ENCODE data around the gene HOXD13.

HOXD13 gene

DNA sequence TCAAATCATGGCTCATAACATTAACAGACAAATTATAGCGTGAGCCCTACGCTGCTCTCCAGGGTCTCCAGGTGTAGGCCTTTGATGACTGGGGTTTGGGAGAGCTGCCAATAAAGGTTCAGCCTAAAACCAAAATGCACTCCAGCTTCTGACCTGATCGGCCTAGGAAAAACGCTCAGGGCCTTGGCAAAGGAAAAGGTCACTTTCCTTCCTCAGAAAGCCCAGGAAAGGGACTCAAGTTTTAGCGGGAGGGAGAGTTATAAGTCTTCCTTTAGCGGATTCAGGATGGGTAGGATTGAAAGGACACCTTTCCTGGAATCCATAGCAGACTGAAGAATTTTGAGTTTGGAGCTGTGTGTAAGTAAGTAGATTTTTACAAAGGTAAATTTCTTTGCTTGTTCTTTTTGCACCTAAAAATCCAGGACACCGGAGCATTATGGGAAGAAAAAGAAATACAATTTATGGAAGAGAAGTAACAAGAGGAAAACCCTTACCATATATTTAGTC lies 17.5 kb upstream of the HOXD13 start:
- H3K9ac ChIP-seq (ENCODE audit: low read depth, low read length), result no peak overlapping the region
- ATAC-seq (ENCODE audit: insufficient read depth, low read depth) (no peak), DNase-seq (no peak)
- TF ChIP-seq EZH2 (IDR thresholded peaks at IDR 0.05; ENCODE audit: borderline replicate concordance, low read depth, low read length, severe bottlenecking), result no peak
- TF ChIP-seq, protein P1, sequence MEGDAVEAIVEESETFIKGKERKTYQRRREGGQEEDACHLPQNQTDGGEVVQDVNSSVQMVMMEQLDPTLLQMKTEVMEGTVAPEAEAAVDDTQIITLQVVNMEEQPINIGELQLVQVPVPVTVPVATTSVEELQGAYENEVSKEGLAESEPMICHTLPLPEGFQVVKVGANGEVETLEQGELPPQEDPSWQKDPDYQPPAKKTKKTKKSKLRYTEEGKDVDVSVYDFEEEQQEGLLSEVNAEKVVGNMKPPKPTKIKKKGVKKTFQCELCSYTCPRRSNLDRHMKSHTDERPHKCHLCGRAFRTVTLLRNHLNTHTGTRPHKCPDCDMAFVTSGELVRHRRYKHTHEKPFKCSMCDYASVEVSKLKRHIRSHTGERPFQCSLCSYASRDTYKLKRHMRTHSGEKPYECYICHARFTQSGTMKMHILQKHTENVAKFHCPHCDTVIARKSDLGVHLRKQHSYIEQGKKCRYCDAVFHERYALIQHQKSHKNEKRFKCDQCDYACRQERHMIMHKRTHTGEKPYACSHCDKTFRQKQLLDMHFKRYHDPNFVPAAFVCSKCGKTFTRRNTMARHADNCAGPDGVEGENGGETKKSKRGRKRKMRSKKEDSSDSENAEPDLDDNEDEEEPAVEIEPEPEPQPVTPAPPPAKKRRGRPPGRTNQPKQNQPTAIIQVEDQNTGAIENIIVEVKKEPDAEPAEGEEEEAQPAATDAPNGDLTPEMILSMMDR (IDR thresholded peaks at IDR 0.05; ENCODE audit: borderline replicate concordance, extremely low read depth, low read length, poor library complexity, severe bottlenecking), result no peak
- no peak overlapping the region for H3K27ac ChIP-seq (ENCODE audit: low read length)
- H3K9me3 ChIP-seq (ENCODE audit: insufficient read depth, low read length, severe bottlenecking), result no peaks in the 10 kb centered on the region
- no peak overlapping the region for H2AFZ ChIP-seq (ENCODE audit: low read depth, low read length)
- no peak overlapping the region for H3K4me2 ChIP-seq (ENCODE audit: insufficient read depth, low read length)
- no peaks in the 10 kb centered on the region for H3K79me2 ChIP-seq (ENCODE audit: insufficient read depth, low read length)
- H3K36me3 ChIP-seq (ENCODE audit: insufficient read depth, low read length), result no peaks in the 10 kb centered on the region
- peaks cover 26% of the 10 kb centered on the region for H3K27me3 ChIP-seq (ENCODE audit: insufficient read depth, low read length, poor library complexity)
- no peaks in the 10 kb centered on the region for H4K20me1 ChIP-seq (ENCODE audit: insufficient read depth, low read length)
- H3K4me3 ChIP-seq (ENCODE audit: low read depth in 1 of 2, low read length in 2 of 2), result no peak overlapping the region
- H3K4me1 ChIP-seq (ENCODE audit: insufficient read depth, low read length), result no peaks in the 10 kb centered on the region

DNA sequence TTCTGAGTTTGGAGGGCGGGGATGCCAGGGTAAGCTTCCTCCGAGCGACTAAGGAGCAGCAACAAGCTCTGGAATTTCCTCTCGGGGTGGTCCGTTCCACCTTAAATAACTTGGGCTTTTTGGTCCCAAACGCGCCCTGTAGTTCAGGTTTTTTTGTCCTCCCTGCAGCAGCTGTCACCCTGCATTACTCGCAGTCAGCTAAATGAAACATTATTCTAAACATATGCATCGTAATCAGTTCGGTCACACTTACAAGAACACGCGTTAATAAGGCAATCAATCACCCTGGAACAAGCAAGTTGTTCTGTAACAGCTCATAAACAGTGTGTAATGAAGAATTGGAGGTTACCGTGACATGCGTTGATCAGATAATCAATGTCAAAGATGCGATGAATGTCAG lies 17.0 kb upstream of the HOXD13 start:
- Histone ChIP-seq H3K79me2 (ENCODE audit: insufficient read depth, low read length) (no peaks in the 10 kb centered on the region), H3K4me3 (ENCODE audit: low read depth in 1 of 2, low read length in 2 of 2) (no peak overlapping the region), H3K4me1 (ENCODE audit: insufficient read depth, low read length) (no peaks in the 10 kb centered on the region), H3K9me3 (ENCODE audit: insufficient read depth, low read length, severe bottlenecking) (no peaks in the 10 kb centered on the region), H4K20me1 (ENCODE audit: insufficient read depth, low read length) (no peaks in the 10 kb centered on the region), H3K36me3 (ENCODE audit: insufficient read depth, low read length) (no peaks in the 10 kb centered on the region), H3K27ac (ENCODE audit: low read length) (no peak overlapping the region), H3K27me3 (ENCODE audit: insufficient read depth, low read length, poor library complexity) (peaks cover 26% of the 10 kb centered on the region), H3K4me2 (ENCODE audit: insufficient read depth, low read length) (no peak overlapping the region), H2AFZ (ENCODE audit: low read depth, low read length) (no peak overlapping the region), H3K9ac (ENCODE audit: low read depth, low read length) (no peak overlapping the region)
- DNase-seq (no peak), ATAC-seq (ENCODE audit: insufficient read depth, low read depth) (no peak)
- TF ChIP-seq, protein P1 (IDR thresholded peaks at IDR 0.05; ENCODE audit: borderline replicate concordance, extremely low read depth, low read length, poor library complexity, severe bottlenecking), result no peak
- TF ChIP-seq EZH2 (IDR thresholded peaks at IDR 0.05; ENCODE audit: borderline replicate concordance, low read depth, low read length, severe bottlenecking), result no peak

DNA sequence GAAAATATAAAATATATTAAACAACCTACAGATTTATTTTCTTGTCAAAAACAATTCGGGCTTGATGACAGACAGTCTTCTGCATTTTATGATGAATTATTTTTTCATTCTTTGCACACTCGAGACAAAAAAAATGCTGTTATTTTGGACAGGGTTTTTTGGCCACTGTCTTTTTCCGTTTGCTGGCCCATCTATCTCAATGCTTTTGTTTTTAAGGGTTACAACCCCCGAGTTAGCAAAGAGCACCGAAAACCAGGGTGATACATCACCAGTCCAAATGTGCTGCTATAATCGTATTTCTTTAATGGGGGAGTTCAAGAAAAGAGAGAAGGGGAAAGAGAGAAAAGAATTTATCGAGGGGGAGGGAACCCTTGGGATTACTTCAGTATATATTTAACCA lies 16.5 kb upstream of the HOXD13 start:
- Histone ChIP-seq H3K9ac (ENCODE audit: low read depth, low read length) (no peak overlapping the region), H2AFZ (ENCODE audit: low read depth, low read length) (no peak overlapping the region), H3K4me2 (ENCODE audit: insufficient read depth, low read length) (no peak overlapping the region), H4K20me1 (ENCODE audit: insufficient read depth, low read length) (no peaks in the 10 kb centered on the region), H3K27ac (ENCODE audit: low read length) (no peak overlapping the region), H3K4me1 (ENCODE audit: insufficient read depth, low read length) (no peaks in the 10 kb centered on the region), H3K9me3 (ENCODE audit: insufficient read depth, low read length, severe bottlenecking) (no peaks in the 10 kb centered on the region), H3K4me3 (ENCODE audit: low read depth in 1 of 2, low read length in 2 of 2) (no peak overlapping the region), H3K79me2 (ENCODE audit: insufficient read depth, low read length) (no peaks in the 10 kb centered on the region), H3K27me3 (ENCODE audit: insufficient read depth, low read length, poor library complexity) (peaks cover 26% of the 10 kb centered on the region), H3K36me3 (ENCODE audit: insufficient read depth, low read length) (no peaks in the 10 kb centered on the region)
- ATAC-seq (ENCODE audit: insufficient read depth, low read depth) (no peak), DNase-seq (no peak)
- TF ChIP-seq, protein P1 (IDR thresholded peaks at IDR 0.05; ENCODE audit: borderline replicate concordance, extremely low read depth, low read length, poor library complexity, severe bottlenecking), result no peak
- TF ChIP-seq EZH2 (IDR thresholded peaks at IDR 0.05; ENCODE audit: borderline replicate concordance, low read depth, low read length, severe bottlenecking), result no peak

DNA sequence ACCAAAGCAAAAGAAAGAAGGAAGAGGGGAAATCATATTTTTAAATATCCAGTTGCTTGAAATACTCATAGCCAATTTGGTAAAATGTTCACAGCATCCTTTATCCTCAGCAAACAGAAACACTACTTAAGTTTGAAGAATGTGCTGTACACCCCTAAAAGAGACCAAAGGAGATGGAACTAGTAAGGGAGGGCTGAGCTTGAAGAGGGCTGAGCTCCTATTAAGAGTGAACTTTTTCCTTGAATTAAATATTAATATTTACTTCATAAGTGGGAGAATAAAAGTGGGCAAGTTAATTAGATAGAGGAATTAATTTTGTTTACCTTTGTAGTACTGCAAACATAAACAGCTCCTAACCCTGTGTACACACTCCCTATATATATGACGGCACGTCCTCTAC lies 15.7 kb upstream of the HOXD13 start:
- Histone ChIP-seq H3K4me3 (ENCODE audit: low read depth in 1 of 2, low read length in 2 of 2) (no peak overlapping the region), H3K79me2 (ENCODE audit: insufficient read depth, low read length) (no peaks in the 10 kb centered on the region), H3K27ac (ENCODE audit: low read length) (no peak overlapping the region), H3K9me3 (ENCODE audit: insufficient read depth, low read length, severe bottlenecking) (no peaks in the 10 kb centered on the region), H3K27me3 (ENCODE audit: insufficient read depth, low read length, poor library complexity) (peaks cover 26% of the 10 kb centered on the region), H3K36me3 (ENCODE audit: insufficient read depth, low read length) (no peaks in the 10 kb centered on the region), H3K4me2 (ENCODE audit: insufficient read depth, low read length) (no peak overlapping the region), H3K9ac (ENCODE audit: low read depth, low read length) (no peak overlapping the region), H2AFZ (ENCODE audit: low read depth, low read length) (no peak overlapping the region), H4K20me1 (ENCODE audit: insufficient read depth, low read length) (no peaks in the 10 kb centered on the region), H3K4me1 (ENCODE audit: insufficient read depth, low read length) (no peaks in the 10 kb centered on the region)
- ATAC-seq (ENCODE audit: insufficient read depth, low read depth) (no peak), DNase-seq (no peak)
- TF ChIP-seq, protein P1 (IDR thresholded peaks at IDR 0.05; ENCODE audit: borderline replicate concordance, extremely low read depth, low read length, poor library complexity, severe bottlenecking), result no peak
- TF ChIP-seq EZH2 (IDR thresholded peaks at IDR 0.05; ENCODE audit: borderline replicate concordance, low read depth, low read length, severe bottlenecking), result no peak

All from DND-41 (cell line).